ENCODE data around the gene SMC6. TPM values are rescaled to one million over a fixed set of nuclear protein-coding genes. Genes with fewer than 3 reads are reported as not detected.

SMC6 gene
- total RNA-seq, 3 donors from 2014 or later = 17.0 to 23.4 (median 18.7) TPM

DNA sequence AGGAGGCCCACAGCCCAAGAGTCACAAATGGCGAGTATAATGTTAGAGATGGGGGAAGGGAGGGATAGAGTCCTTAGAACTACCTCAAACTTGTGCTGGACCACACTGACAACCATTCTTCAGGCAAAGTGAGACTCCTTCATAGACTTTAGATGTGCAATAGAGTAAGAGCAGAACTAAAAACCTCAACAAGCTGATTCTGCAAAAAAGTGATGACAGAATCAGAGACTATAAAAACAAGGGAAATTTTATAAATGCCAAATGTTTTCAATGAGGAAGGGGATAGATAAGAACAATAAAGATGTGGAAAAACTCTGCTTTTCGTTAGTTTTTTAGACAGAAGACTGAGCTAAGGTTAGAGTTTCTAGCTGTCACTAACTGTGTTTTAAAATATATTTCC is 17.7 kb downstream of the SMC6 start:
- Histone ChIP-seq H3K36me3 (peaks cover 8% of the 10 kb centered on the region), H3K9me3 (no peaks in the 10 kb centered on the region)

DNA sequence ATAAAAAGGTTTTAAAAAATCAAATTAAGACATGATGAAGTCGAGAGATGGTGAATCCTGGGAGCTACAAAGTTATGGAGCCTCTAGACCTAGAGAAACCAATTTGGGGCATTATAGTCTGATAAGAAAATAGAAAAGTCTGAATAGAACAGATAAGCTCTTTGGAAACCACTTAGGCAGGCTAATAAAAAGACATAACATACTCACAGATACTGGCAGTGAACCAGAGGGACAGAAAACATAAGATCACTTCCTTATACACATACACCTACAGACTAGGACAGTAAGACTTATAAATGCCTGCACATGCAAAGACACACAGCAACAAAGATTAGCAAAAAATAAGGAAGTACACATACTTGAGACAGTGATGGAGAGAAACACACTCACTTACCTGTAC is 20.0 kb downstream of the SMC6 start:
- Histone ChIP-seq H3K27me3 (no peaks in the 10 kb centered on the region), H3K27ac (no peak overlapping the region), H3K4me1 (no peaks in the 10 kb centered on the region), H3K36me3 (peaks cover 8% of the 10 kb centered on the region), H3K4me3 (no peak overlapping the region), H3K9me3 (no peaks in the 10 kb centered on the region)
- no peak for DNase-seq (ENCODE audit: low spot score in 2 of 2)
- intact Hi-C loops (cut with DNase I; ENCODE audit: low total_unique reads) = no loop called here
- TF ChIP-seq, protein P1, sequence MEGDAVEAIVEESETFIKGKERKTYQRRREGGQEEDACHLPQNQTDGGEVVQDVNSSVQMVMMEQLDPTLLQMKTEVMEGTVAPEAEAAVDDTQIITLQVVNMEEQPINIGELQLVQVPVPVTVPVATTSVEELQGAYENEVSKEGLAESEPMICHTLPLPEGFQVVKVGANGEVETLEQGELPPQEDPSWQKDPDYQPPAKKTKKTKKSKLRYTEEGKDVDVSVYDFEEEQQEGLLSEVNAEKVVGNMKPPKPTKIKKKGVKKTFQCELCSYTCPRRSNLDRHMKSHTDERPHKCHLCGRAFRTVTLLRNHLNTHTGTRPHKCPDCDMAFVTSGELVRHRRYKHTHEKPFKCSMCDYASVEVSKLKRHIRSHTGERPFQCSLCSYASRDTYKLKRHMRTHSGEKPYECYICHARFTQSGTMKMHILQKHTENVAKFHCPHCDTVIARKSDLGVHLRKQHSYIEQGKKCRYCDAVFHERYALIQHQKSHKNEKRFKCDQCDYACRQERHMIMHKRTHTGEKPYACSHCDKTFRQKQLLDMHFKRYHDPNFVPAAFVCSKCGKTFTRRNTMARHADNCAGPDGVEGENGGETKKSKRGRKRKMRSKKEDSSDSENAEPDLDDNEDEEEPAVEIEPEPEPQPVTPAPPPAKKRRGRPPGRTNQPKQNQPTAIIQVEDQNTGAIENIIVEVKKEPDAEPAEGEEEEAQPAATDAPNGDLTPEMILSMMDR (IDR thresholded peaks at IDR 0.05) = no peak
- TF ChIP-seq POLR2AphosphoS5 (IDR thresholded peaks at IDR 0.05) (no peak), POLR2A (IDR thresholded peaks at IDR 0.05) (no peak)

More for the DNA sequence above, 17.7 kb downstream of the SMC6 start:
- Histone ChIP-seq H3K4me1 (no peaks in the 10 kb centered on the region), H3K27ac (no peak overlapping the region), H3K27me3 (no peaks in the 10 kb centered on the region), H3K4me3 (no peak overlapping the region)
- intact Hi-C loops (cut with DNase I; ENCODE audit: low total_unique reads) = no loop called here
- TF ChIP-seq POLR2AphosphoS5 (IDR thresholded peaks at IDR 0.05) (no peak), POLR2A (IDR thresholded peaks at IDR 0.05) (no peak)
- TF ChIP-seq, protein P1 (IDR thresholded peaks at IDR 0.05) = no peak
- no peak for DNase-seq (ENCODE audit: low spot score in 2 of 2)

DNA sequence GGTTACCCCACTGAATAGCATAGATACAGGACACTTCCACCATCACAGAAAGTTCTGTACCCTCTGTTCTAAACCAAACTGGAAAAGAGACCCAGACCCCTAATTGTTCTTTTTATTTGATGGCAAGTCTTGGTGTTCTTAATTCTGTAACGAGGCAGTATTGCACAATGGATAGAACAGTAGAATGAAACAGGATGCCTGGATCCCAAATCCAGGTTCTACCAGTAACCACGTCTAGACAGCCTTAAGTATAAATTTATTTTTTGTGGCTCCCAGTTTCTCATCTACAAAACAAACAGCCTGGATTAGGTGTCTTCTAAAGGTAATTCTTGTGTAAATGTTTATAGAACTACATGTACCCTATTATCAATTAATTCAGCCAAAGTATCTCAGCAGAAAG is 23.7 kb downstream of the SMC6 start:
- Histone ChIP-seq H3K4me1 (no peaks in the 10 kb centered on the region), H3K27me3 (no peaks in the 10 kb centered on the region), H3K4me3 (no peak overlapping the region), H3K36me3 (peaks cover 8% of the 10 kb centered on the region), H3K27ac (no peak overlapping the region), H3K9me3 (no peaks in the 10 kb centered on the region)
- TF ChIP-seq, protein P1 (IDR thresholded peaks at IDR 0.05) = no peak
- TF ChIP-seq POLR2AphosphoS5 (IDR thresholded peaks at IDR 0.05) (no peak), POLR2A (IDR thresholded peaks at IDR 0.05) (no peak)
- DNase-seq (ENCODE audit: low spot score in 2 of 2) = no peak
- intact Hi-C loops (cut with DNase I; ENCODE audit: low total_unique reads) = no loop called here

DNA sequence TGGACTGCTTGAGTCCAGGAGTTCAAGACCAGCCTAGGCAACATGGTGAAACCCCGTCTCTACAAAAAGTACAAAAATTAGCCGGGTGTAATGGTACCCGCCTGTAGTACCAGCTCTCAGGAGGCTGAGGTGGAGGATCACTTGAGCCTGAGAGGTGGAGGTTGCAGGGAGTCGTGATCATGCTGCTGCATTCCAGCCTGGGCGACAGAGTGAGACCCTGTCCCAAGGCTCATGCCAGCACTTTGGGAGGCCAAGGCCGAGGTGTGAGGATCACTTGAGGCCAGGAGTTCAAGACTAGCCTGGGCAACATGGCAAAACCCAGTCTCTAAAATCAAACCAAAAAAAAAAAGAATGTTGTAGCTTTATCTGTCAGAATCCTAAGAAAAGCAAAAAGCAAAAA is 25.4 kb downstream of the SMC6 start:
- Histone ChIP-seq H3K36me3 (peaks cover 8% of the 10 kb centered on the region), H3K9me3 (no peaks in the 10 kb centered on the region), H3K27ac (no peak overlapping the region), H3K4me1 (no peaks in the 10 kb centered on the region), H3K4me3 (no peak overlapping the region), H3K27me3 (no peaks in the 10 kb centered on the region)
- intact Hi-C loops (cut with DNase I; ENCODE audit: low total_unique reads) = no loop called here
- no peak for DNase-seq (ENCODE audit: low spot score in 2 of 2)
- TF ChIP-seq, protein P1 (IDR thresholded peaks at IDR 0.05) = no peak
- no peak for TF ChIP-seq POLR2AphosphoS5 (IDR thresholded peaks at IDR 0.05)
- TF ChIP-seq POLR2A (IDR thresholded peaks at IDR 0.05) = no peak

DNA sequence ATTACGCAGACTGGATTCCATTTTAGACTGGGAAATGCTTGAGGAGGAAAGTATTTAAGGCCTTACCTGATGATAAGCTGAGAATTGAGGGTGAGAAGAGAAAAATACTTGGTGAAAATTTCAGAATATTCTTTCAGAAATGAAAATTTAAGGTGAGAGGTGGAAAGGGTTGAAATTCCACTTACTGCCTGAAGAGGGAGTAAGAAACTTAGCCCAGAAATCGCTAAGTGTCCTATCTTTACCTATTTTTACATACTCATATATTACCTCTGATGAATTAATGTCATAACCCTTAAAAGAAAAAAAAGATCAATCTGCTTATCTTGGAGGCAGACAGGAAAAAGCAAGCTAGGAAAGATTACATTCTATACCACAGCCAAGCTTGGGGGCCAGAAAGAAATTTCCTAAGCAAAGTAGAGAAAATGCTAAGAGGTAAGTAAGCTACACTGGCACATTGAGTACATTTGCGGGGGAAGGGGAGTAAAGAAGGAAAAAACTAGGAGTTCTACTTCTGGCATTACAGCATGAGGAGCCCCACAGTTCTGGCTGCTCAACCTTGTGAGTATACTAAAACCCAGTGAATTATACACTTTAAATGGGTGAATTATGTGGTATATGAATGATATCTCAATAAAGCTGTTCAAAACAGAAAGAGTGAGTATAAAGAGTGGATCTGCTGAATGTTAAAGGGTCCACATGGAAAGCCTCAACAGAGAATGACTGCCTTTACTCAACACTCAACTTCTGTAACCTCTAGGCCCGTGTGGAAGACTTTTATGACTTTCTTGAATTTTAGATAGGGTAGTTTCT is 33.8 kb downstream of the SMC6 start:
- Histone ChIP-seq H3K36me3 (no peaks in the 10 kb centered on the region), H3K9me3 (no peaks in the 10 kb centered on the region), H3K4me1 (no peaks in the 10 kb centered on the region), H3K27me3 (no peaks in the 10 kb centered on the region), H3K4me3 (no peak overlapping the region), H3K27ac (no peak overlapping the region)
- DNase-seq (ENCODE audit: low spot score in 2 of 2) = no peak
- TF ChIP-seq, protein P1 (IDR thresholded peaks at IDR 0.05) = peak; percentile 54 to 66 (median 62)
- no peak for TF ChIP-seq POLR2AphosphoS5 (IDR thresholded peaks at IDR 0.05)
- intact Hi-C loops (cut with DNase I; ENCODE audit: low total_unique reads) = no loop called here

Measured in breast epithelium (tissue), 4 donors.